Activated T-helper 1 cell treated with anti-CD3 and anti-CD28 coated beads, Interleukin-12 subunit alpha, Interleukin-12 subunit beta, Interleukin-2, Interleukin-4 antibody, amounts not matched to agents 30 ng/mL and 10 ng/mL and 1 ng/mL, durations not matched to agents 14 hours and 24 hours and 36 hours (primary cell): ENCODE data around the gene PLCB4. TPM values are rescaled to one million over a fixed set of nuclear protein-coding genes. Genes with fewer than 3 reads are reported as not detected.

ENCODE experiments used
- DNase-seq: peaks from one replicate; pipeline ENCODE4 v3.0.0; 2021; ENCODE audit warnings: low spot score
- H3K27ac Mint-ChIP-seq: one replicate; pipeline ENCODE4 v1.8.0; 2021; ENCODE audit warnings: mild to moderate bottlenecking, mixed read lengths
- H3K27me3 Mint-ChIP-seq: one replicate; pipeline ENCODE4 v1.8.0; 2022; ENCODE audit warnings: mild to moderate bottlenecking, moderate library complexity, mixed read lengths; ENCODE audit not compliant: insufficient read depth
- H3K36me3 Mint-ChIP-seq: one replicate; pipeline ENCODE4 v1.8.0; 2021; ENCODE audit warnings: low read depth, mixed read lengths
- H3K4me1 Mint-ChIP-seq: one replicate; pipeline ENCODE4 v1.8.0; 2021; ENCODE audit warnings: low read depth, mixed read lengths
- H3K4me3 Mint-ChIP-seq: one replicate; pipeline ENCODE4 v1.8.0; 2021; ENCODE audit warnings: mild to moderate bottlenecking, moderate library complexity, mixed read lengths
- H3K9me3 Mint-ChIP-seq: one replicate; pipeline ENCODE4 v1.8.0; 2021; ENCODE audit warnings: mixed read lengths
- intact Hi-C: fragments of 100-400 bp; cut with micrococcal nuclease; formaldehyde crosslinking; loops from one replicate; pipeline ENCODE4 v1.15.1; 2024
- total RNA-seq: library from RNA; stranded (reverse); gene quantifications from 2 replicates; pipeline ENCODE4 v1.2.3, GENCODE V29; 2022

Gene PLCB4
- total RNA-seq, 1 donor from 2014 or later, result not detected

DNA sequence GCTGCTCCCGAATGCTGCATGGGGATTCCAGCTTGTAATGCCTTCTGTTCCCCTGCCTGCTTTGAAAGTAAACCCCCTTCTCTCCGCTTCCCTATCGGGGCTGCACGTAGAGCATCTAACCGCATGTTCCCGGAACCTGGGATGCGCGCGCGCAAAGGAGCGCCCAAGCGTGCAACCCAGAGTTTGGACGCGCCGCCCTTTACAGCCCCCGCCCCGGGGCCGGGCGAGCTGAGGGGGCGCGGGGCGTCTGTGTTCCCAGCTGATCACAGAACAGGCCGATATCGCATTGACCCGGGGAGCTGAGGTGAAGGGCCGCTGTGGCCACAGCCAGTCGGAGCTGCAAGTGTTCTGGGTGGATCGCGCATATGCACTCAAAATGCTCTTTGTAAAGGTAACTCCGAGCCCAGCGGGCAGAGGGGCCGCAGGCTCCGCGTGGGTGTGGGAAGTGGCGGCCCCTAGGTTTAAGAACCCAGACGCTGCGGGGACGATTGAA is 446.9 kb downstream of the PLCB4 start:
- Mint-ChIP-seq H3K9me3 (no peaks in the 10 kb centered on the region), H3K4me3 (no peak overlapping the region), H3K27ac (no peak overlapping the region), H3K27me3 (peaks cover 63% of the 10 kb centered on the region), H3K4me1 (no peaks in the 10 kb centered on the region), H3K36me3 (no peaks in the 10 kb centered on the region)
- no peak for DNase-seq
- intact Hi-C loops, result no loop called here

DNA sequence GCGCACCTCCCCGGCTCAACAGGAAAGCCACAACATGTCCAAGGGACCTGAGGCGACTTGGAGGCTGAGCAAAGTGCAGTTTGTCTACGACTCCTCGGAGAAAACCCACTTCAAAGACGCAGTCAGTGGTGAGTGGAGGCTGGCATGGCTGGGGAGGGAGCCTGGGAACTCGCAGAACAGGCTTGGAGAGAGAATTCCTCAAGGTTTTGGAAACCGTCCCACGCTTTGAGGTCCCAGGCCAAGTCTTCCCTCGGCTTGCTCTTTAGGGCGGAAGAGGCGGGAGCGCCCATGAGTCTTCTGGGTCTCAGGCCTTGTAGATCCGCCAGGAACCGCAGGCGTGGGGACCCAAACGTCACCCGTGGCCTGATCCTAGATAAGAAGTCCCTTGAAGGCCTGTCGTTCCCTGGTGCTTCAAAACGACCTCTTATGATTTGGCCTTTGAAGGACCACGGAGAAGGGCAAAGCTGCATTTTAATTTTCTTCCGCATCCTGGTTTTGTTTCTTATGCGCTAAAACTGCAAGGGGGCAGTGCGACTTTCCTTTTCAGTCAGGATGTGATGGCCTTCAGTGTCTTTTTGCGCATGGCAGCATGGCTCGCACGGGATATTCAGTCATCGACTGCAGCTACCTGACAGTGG is 447.5 kb downstream of the PLCB4 start:
- Mint-ChIP-seq H3K27ac (no peak overlapping the region), H3K9me3 (no peaks in the 10 kb centered on the region), H3K36me3 (no peaks in the 10 kb centered on the region), H3K4me1 (no peaks in the 10 kb centered on the region), H3K4me3 (no peak overlapping the region), H3K27me3 (peaks cover 62% of the 10 kb centered on the region)
- DNase-seq, result no peak
- intact Hi-C loops, result no loop called here

DNA sequence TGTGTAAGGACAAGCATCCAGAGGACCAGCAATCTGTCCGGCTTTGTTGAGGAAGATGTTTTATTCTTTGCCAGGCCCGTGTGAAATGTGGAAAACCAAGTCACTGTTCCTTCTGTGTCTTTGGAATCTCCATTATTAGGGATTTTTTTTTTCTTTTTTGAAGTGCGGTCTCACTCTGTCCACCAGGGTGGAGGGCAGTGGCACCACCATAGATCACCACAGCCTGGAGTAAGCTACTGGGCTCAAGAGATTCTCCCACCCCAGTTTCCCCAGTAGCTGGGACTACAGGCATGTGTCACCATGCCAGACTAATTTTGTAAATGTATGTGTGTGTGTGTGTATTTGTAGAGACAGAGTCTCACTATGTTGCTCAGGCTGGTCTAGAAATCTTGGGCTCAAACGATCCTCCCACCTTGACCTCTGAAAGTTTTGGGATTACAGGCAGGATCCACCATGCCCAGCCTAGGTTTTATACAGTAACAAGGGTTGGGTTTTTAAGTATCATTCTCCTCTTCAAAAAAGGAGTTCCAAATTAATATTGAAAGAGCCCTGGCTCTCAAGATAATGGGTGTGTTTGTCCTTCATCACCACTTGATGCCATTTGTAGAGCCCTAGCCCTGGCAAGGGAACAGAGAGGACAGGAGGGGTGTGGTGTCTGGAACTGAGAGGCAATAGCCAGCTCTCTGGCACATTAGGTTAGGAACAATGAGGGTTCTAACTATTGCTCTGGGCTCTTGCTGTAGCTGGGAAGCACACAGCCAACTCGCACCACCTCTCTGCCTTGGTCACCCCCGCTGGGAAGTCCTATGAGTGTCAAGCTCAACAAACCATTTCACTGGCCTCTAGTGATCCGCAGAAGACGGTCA is 448.6 kb downstream of the PLCB4 start:
- no peak overlapping the region for H3K4me3 Mint-ChIP-seq
- no peaks in the 10 kb centered on the region for H3K36me3 Mint-ChIP-seq
- no peak for DNase-seq
- H3K27me3 Mint-ChIP-seq, result peaks cover 51% of the 10 kb centered on the region
- intact Hi-C loops, result no loop called here
- H3K9me3 Mint-ChIP-seq, result no peaks in the 10 kb centered on the region
- no peak overlapping the region for H3K27ac Mint-ChIP-seq
- H3K4me1 Mint-ChIP-seq, result no peaks in the 10 kb centered on the region

DNA sequence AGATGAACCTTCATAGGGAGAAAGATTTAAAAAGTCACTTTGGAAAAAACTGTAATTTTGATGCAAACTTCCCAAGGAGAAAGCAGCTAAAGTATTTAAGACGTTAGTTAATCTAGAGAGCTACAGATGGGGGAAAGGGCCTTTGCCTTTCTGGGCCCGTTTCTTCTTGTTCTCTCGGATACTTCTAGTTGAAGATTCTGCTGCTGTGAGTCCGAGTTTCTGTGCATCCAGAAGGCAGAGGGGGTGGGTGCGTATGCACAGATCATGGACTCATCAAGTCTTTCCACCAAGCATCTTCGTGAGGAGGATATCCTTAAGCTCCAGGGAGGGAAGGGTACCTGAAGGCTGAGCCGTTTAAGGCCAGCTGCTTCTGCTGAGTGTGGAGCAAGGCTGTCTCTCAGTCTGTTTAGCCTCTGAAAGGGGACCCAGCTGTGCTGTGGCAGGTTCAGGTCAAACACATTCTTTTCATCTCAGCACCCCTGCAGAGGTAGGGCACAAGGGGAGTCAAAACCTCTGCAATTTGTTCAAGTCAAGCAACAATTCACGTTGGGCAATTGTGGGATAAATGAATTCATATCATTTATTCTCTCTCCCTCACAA is 449.8 kb downstream of the PLCB4 start:
- intact Hi-C loops, result no loop called here
- no peak overlapping the region for H3K4me3 Mint-ChIP-seq
- H3K27ac Mint-ChIP-seq, result no peak overlapping the region
- H3K9me3 Mint-ChIP-seq, result no peaks in the 10 kb centered on the region
- H3K4me1 Mint-ChIP-seq, result no peaks in the 10 kb centered on the region
- DNase-seq, result no peak
- no peaks in the 10 kb centered on the region for H3K36me3 Mint-ChIP-seq
- peaks cover 46% of the 10 kb centered on the region for H3K27me3 Mint-ChIP-seq

DNA sequence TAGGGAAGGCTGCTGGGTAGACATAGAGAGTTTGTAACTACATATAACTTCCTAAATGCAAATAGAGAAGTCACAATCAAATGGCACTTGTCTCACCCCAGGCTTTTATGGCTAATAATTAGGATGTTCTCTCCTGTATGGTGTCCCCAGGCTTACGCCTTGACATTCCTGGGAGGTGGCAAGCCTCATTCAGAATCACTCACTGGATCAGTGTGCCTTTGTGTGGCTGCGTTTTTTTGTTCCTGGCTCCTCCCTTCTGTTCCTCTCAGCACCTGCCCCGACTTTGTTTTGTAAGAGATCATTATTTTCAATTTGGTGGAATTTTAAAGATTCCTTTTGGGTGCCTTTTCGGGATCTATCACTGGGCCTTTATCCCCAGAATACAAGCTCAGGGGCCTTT is 451.2 kb downstream of the PLCB4 start:
- intact Hi-C loops, result no loop called here
- no peaks in the 10 kb centered on the region for H3K36me3 Mint-ChIP-seq
- H3K27me3 Mint-ChIP-seq, result peaks cover 33% of the 10 kb centered on the region
- no peak overlapping the region for H3K27ac Mint-ChIP-seq
- H3K9me3 Mint-ChIP-seq, result no peaks in the 10 kb centered on the region
- no peak overlapping the region for H3K4me3 Mint-ChIP-seq
- no peaks in the 10 kb centered on the region for H3K4me1 Mint-ChIP-seq
- DNase-seq, result no peak

DNA sequence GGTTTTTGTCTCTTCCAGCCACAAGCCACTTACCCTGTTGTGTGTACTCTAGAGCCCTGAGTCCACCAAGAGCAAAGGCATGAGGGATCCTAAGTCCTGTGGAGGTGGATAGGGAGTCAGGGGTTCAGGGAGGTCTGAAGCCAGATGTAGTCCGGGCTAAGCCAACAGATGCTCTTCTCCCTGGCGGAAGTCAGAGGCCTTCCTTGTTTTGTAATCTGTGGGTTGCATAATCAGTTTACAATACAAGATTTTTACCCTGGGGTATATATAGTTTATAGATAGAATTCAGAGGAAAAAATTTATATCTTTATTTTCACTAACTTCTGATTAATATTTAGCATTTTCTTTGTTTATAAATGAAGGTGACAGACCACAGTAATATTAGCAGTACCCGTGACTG is 454.7 kb downstream of the PLCB4 start:
- Mint-ChIP-seq H3K27ac (no peak overlapping the region), H3K36me3 (no peaks in the 10 kb centered on the region), H3K9me3 (no peaks in the 10 kb centered on the region), H3K4me3 (no peak overlapping the region), H3K27me3 (no peaks in the 10 kb centered on the region), H3K4me1 (no peaks in the 10 kb centered on the region)
- DNase-seq, result no peak
- intact Hi-C loops, result no loop called here
